ENCODE data around the gene BTBD9.

DNA sequence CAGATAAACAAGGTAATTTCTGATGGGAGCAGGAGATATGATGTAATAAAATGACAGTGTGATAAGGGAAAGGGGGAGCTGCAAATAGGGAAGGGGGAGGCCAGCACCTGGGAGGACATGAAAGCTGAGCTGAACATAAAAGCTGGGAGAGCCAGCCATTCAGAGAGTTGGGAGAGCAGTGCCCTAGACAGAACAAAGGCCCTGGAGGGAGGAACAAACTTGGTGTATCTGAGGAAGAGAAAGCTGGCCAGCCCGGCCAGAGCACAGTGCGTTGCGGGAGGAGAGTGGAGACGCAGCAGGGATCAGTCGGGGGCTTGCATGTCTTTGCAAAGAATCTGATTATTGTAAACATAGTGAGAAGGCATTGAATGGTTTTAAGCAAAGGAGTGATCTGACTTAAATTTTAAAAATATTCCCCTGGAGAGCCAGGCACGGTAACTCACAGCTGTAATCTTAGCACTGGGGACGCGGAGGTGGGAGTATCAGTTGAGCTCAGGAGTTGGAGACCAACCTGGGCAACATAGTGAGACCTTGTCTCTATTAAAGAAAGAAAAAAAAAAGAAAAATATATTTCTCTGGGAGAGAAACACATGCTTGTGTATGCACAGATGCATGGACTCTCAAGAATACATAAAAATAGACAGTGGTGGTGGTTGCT is 502.0 kb downstream of the BTBD9 start:
- TF ChIP-seq EZH2 (IDR thresholded peaks at IDR 0.05) (no peak), POLR2AphosphoS5 (IDR thresholded peaks at IDR 0.05; ENCODE audit: borderline replicate concordance, low read depth, low read length) (no peak), FOXP2 (optimal IDR thresholded peaks at IDR 0.05; ENCODE audit: control extremely low read depth, extremely low read length, insufficient read depth) (no peak)
